Fibroblast of lung (primary cell): ENCODE results near the gene MLXIPL.

Experiments
- CTCF ChIP-seq, 2 donors: IDR thresholded peaks in 1 of 2; conservative IDR thresholded peaks in 1 of 2; 1 replicate in 1 of 2; 2 replicates in 1 of 2; pipeline ENCODE4 v1.5.1; 2011 to 2012; ENCODE audit warnings: low read length in 2 of 2, control low read depth in 1 of 2, inconsistent platforms in 1 of 2, low read depth in 1 of 2, mild to moderate bottlenecking in 1 of 2
- EZH2 ChIP-seq: IDR thresholded peaks from 2 replicates; pipeline ENCODE4 v1.5.1; 2012; ENCODE audit warnings: low read length, control low read depth, mild to moderate bottlenecking; ENCODE audit errors: missing control alignments

- TF ChIP-seq CTCF (conservative IDR thresholded peaks at IDR 0.05 in 1 of 2, IDR thresholded peaks at IDR 0.05 in 1 of 2; ENCODE audit: low read depth in 1 of 2, low read length in 2 of 2) (no peak), EZH2 (no peak)
These were observed 9.5 kb upstream of the MLXIPL start for GRCh38 chr7:73633844-73634243.
